ENCODE results near the gene OXSR1. TPM values are rescaled to one million over a fixed set of nuclear protein-coding genes. Genes with fewer than 3 reads are reported as not detected.

OXSR1 gene
- total RNA-seq: 10 to 100 TPM; 28.6 to 45.0 (median 33.4) TPM
- polyA plus RNA-seq: 10 to 100 TPM in 1 of 3 donors, 1 to 10 TPM in 2; 9.3 to 12.4 (median 9.7) TPM
- long read RNA-seq, donor 1, full-length matches to known transcripts: 7 of 62 reads
- long read RNA-seq, donor 1, partial matches to known transcripts: 55 of 62 reads
- long read RNA-seq, donor 1, other reads (novel, unspliced or antisense): 0 of 62 reads
- long read RNA-seq, donor 2, partial matches to known transcripts: 31 of 31 reads
- long read RNA-seq, donor 2, other reads (novel, unspliced or antisense): 0 of 31 reads

- Histone ChIP-seq H3K9me3 (no peaks in the 10 kb centered on the region), H3K27ac (peak within 1 kb of the TSS; percentile 92 to 99 (median 96)), H3K4me3 (peak within 1 kb of the TSS; percentile 69 to 89 (median 78)), H3K36me3 (no peaks in the 10 kb centered on the region), H3K4me1 (peaks cover 12 to 54% (median 38%) of the 10 kb centered on the region in 6 donors), H3K27me3 (replicated peaks in 1 of 7) (no peaks in the 10 kb centered on the region)
- peak; percentile 99 for DNase-seq
- 0% methylated on average over 43 to 57 of the region's 57 CpGs for WGBS, 5 donors
- intact Hi-C loops (cut with DNase I; ENCODE audit: low total_unique reads): no loop called here
- TF ChIP-seq CTCF (IDR thresholded peaks at IDR 0.05 in 8 of 11, conservative IDR thresholded peaks at IDR 0.05 in 3 of 11) (peak in 3 of 11 experiments; percentile 0 to 22 (median 17)), POLR2AphosphoS5 (IDR thresholded peaks at IDR 0.05) (peak; percentile 95 to 97 (median 95)), POLR2A (IDR thresholded peaks at IDR 0.05) (peak; percentile 68 to 89 (median 82))
These were observed at the start of gene OXSR1 for GRCh38 chr3:38164952-38165721. TSS of gene OXSR1 (plus strand) at chr3:38165537. CDS start at chr3:38165877, 340 bp downstream.

GRCh38 chr3:38115645-38116427, 49.5 kb upstream of the OXSR1 start:
- no peaks in the 10 kb centered on the region for H3K9me3 ChIP-seq
- no peak overlapping the region for H3K4me3 ChIP-seq
- WGBS, 5 donors: 48 to 58% (median 55%) methylated on average over 9 of the region's 9 CpGs
- peaks cover 0 to 43% (median 13%) of the 10 kb centered on the region in 6 donors for H3K36me3 ChIP-seq
- peaks cover 0 to 33% (median 2%) of the 10 kb centered on the region in 6 donors for H3K4me1 ChIP-seq
- no peak for TF ChIP-seq CTCF (IDR thresholded peaks at IDR 0.05 in 8 of 11, conservative IDR thresholded peaks at IDR 0.05 in 3 of 11)
- TF ChIP-seq POLR2A (IDR thresholded peaks at IDR 0.05): no peak
- TF ChIP-seq POLR2AphosphoS5 (IDR thresholded peaks at IDR 0.05): no peak
- H3K27ac ChIP-seq: no peak overlapping the region
- intact Hi-C loops (cut with DNase I; ENCODE audit: low total_unique reads): loop anchor here (5.0 kb wide), 1 partner anchor 366 kb away; no protein-coding TSS in a partner anchor
- no peak for DNase-seq
- H3K27me3 ChIP-seq (replicated peaks in 1 of 7): no peaks in the 10 kb centered on the region

DNA sequence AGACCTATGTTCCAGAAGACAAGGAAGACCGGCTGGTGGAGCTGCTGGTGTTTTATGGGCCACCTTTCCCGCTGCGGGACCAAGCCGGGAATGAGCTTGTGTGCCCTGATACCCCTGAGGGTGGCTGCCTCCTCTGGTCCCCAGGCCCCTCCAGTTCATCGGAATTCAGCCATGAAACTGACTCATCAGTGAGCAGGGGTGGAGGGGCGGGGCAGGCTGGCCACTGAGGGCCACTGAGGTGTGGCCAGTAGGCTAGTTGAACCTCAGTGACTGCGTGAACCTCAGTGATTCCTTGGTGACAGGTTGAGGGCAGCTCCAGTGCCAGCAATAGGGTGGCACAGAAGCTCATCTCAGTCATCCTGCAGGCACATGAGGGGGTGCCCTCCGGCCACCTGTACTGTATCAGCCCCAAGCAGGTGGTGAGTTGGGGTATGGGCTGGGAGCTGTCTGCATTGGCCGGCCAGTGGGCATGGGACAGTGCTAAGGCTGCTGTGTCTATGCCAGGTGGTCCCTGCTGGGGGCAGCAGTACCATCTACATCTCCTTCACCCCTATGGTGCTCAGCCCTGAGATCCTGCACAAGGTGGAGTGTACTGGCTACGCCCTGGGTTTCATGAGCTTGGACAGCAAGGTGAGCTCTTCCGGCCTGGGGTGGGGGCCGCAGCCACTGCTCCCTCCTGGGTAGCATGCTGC, 48.7 kb upstream of the OXSR1 start:
- 85 to 95% (median 91%) methylated on average over 5 to 12 of the region's 12 CpGs for WGBS, 5 donors
- peak; percentile 67 for DNase-seq
- no peak overlapping the region for H3K4me3 ChIP-seq
- no peak overlapping the region for H3K27ac ChIP-seq
- no peaks in the 10 kb centered on the region for H3K27me3 ChIP-seq (replicated peaks in 1 of 7)
- intact Hi-C loops (cut with DNase I; ENCODE audit: low total_unique reads): loop anchor here (5.0 kb wide), 1 partner anchor 366 kb away; no protein-coding TSS in a partner anchor
- H3K9me3 ChIP-seq: no peaks in the 10 kb centered on the region
- peaks cover 0 to 51% (median 21%) of the 10 kb centered on the region in 6 donors for H3K36me3 ChIP-seq
- TF ChIP-seq POLR2AphosphoS5 (IDR thresholded peaks at IDR 0.05): peak in 2 of 3 donors; percentile 24 to 45
- no peak for TF ChIP-seq POLR2A (IDR thresholded peaks at IDR 0.05)
- H3K4me1 ChIP-seq: peaks cover 0 to 33% (median 2%) of the 10 kb centered on the region in 6 donors

Measured in spleen (tissue), 13 donors.